K562 (cell line): ENCODE data around the gene LBR. TPM values are rescaled to one million over a fixed set of nuclear protein-coding genes. Genes with fewer than 3 reads are reported as not detected.

ENCODE experiments used
- ATF3 ChIP-seq, 2 experiments: fragments of 450-650 bp in 1 of 2; sonication (generic) in 1 of 2; formaldehyde crosslinking in 1 of 2; IDR thresholded peaks in 1 of 2; conservative IDR thresholded peaks in 1 of 2; 2 replicates each; pipeline versions ENCODE4 v1.6.1 to v1.8.1; 2016 to 2023; ENCODE audit warnings: mild to moderate bottlenecking in 2 of 2, moderate library complexity in 2 of 2, inconsistent platforms in 1 of 2, missing genetic modification reagents in 1 of 2
- EWSR1 ChIP-seq: fragments of 450-650 bp; IDR thresholded peaks from 2 replicates; pipeline ENCODE4 v1.6.1; 2018; ENCODE audit warnings: borderline replicate concordance, mild to moderate bottlenecking, low read depth, moderate library complexity; ENCODE audit not compliant: partially characterized antibody
- GABPB1 ChIP-seq: sonication (generic); formaldehyde crosslinking; IDR thresholded peaks from 2 replicates; pipeline ENCODE4 v1.8.0; 2022; ENCODE audit warnings: mild to moderate bottlenecking, missing genetic modification reagents
- MAFF ChIP-seq: IDR thresholded peaks from 2 replicates; pipeline ENCODE4 v1.6.1; 2012; ENCODE audit warnings: low read length, improper control_type of control experiment
- MAFG ChIP-seq: fragments of 450-650 bp; conservative IDR thresholded peaks from 2 replicates; pipeline ENCODE4 v1.6.1; 2016; ENCODE audit warnings: missing genetic modification characterization, missing compliant biosample characterization
- MCM2 ChIP-seq: fragments of 450-650 bp; IDR thresholded peaks from 2 replicates; pipeline ENCODE4 v1.6.1; 2017; ENCODE audit warnings: low read depth, mild to moderate bottlenecking
- MGA ChIP-seq: fragments of 450-650 bp; IDR thresholded peaks from 2 replicates; pipeline ENCODE4 v1.6.1; 2016; ENCODE audit warnings: mild to moderate bottlenecking, moderate library complexity
- NR3C1 ChIP-seq: sonication (generic); formaldehyde crosslinking; IDR thresholded peaks from 2 replicates; pipeline ENCODE4 v1.8.1; 2022; ENCODE audit warnings: missing genetic modification reagents
- YY1 ChIP-seq, 3 experiments: IDR thresholded peaks; 2 replicates each; pipeline ENCODE4 v1.6.1; 2011; ENCODE audit warnings: low read length in 2 of 3, mild to moderate bottlenecking in 2 of 3, moderate library complexity in 2 of 3, borderline replicate concordance in 1 of 3, control low read depth in 1 of 3, low read depth in 1 of 3; ENCODE audit not compliant: insufficient read depth in 3 of 3, insufficient replicate concordance in 2 of 3, control insufficient read depth in 1 of 3, insufficient read length in 1 of 3; ENCODE audit errors: extremely low read depth in 1 of 3
- ZNF740 ChIP-seq, 3 experiments: fragments of 200-800 bp in 1 of 3; sonication (Bioruptor generic) in 1 of 3; sonication (generic) in 1 of 3; formaldehyde crosslinking in 1 of 3; IDR thresholded peaks; 2 replicates each; pipeline versions ENCODE4 v1.6.1 to v1.8.0; 2016 to 2022; ENCODE audit warnings: mild to moderate bottlenecking in 2 of 3, missing compliant biosample characterization in 2 of 3, missing genetic modification characterization in 2 of 3, missing genetic modification reagents in 1 of 3
- polyA plus RNA-seq, 8 experiments: library from polyadenylated mRNA; depleted of rRNA in 4 of 8; stranded (reverse) in 5 of 8; unstranded in 3 of 8; fragments of >200 nt; fragmentation: Nextera tagmentation in 2 of 8; fragmentation: Illumina TruSeq in 1 of 8; extraction: Ambion mirVana in 2 of 8; extraction: Trizol in 1 of 8; gene quantifications; 2 replicates each; pipeline versions ENCODE4 v1.2.1 to v1.2.3, GENCODE V29; 2011 to 2014; ENCODE audit warnings: inconsistent platforms in 1 of 8, missing spikeins in 1 of 8
- total RNA-seq, 7 experiments: library from RNA; depleted of rRNA in 6 of 7; stranded (reverse); fragments of >200 nt in 6 of 7; fragmentation: Illumina TruSeq in 2 of 7; extraction: Trizol in 2 of 7; gene quantifications; 2 replicates each; pipeline versions ENCODE4 v1.2.1 to v1.2.3, GENCODE V29; 2011 to 2021; ENCODE audit warnings: low replicate concordance in 1 of 7

The LBR gene
- total and polyA plus RNA-seq, 9 of the 15 experiments (the other 6 are each of a cell fraction or from before 2014, with no cell fraction given) = 102 to 229 (median 197) TPM

- TF ChIP-seq MGA = peak; percentile 42; the same call in 1 of the 2 replicates
- TF ChIP-seq ZNF740 (CRISPR knock-in tag; IDR thresholded peaks at IDR 0.05) = no peak
- TF ChIP-seq ZNF740 (tag; IDR thresholded peaks at IDR 0.05) = no peak
- peak; percentile 18; the same call in 1 of the 2 replicates for TF ChIP-seq NR3C1
- no peak for TF ChIP-seq ATF3 (IDR thresholded peaks at IDR 0.05)
- TF ChIP-seq ATF3 (CRISPR knock-in tag; conservative IDR thresholded peaks at IDR 0.05) = peak; percentile 56; the same call in 1 of the 2 replicates
- TF ChIP-seq GABPB1 = peak; percentile 47; the same call in 1 of the 2 replicates
- no peak for TF ChIP-seq MAFF
- TF ChIP-seq EWSR1 = no peak
- no peak for TF ChIP-seq MAFG
- peak in 1 of 3 experiments; percentile 9 for TF ChIP-seq YY1 (IDR thresholded peaks at IDR 0.05; ENCODE audit: borderline replicate concordance in 1 of 3, control insufficient read depth in 1 of 3, extremely low read depth in 1 of 3, insufficient read depth in 3 of 3, insufficient read length in 1 of 3, insufficient replicate concordance in 2 of 3, low read depth in 1 of 3, low read length in 2 of 3)
- TF ChIP-seq MCM2 = no peak
Measured at GRCh38 chr1:225427235-225428067, at the start of gene LBR (continued).
